GM19351 (cell line): ENCODE measurements around the gene ZFP57.

Experiments used
- ATAC-seq: cut with Tn5 transposase; IDR thresholded peaks from one replicate; pipeline ENCODE4 v1.9.1; 2021; ENCODE audit warnings: mild to moderate bottlenecking, moderate library complexity; ENCODE audit not compliant: unreplicated experiment

ZFP57 gene

GRCh38 chr6:29627755-29628418 lies 53.1 kb downstream of the ZFP57 start:
- ATAC-seq: no peak

- no peak for ATAC-seq
These were observed 53.8 kb downstream of the ZFP57 start for GRCh38 chr6:29626948-29627754.

GRCh38 chr6:29625337-29625930 lies 55.5 kb downstream of the ZFP57 start:
- no peak for ATAC-seq

- no peak for ATAC-seq
These were observed 56.4 kb downstream of the ZFP57 start for GRCh38 chr6:29624520-29624961.
